NB4 (cell line): Measurements from ENCODE around the gene PTGFRN.

Experiments used
- CTCF ChIP-seq: IDR thresholded peaks from one replicate; pipeline ENCODE4 v1.5.1; 2012; ENCODE audit warnings: low read depth, low read length
- MAX ChIP-seq: IDR thresholded peaks from 2 replicates; pipeline ENCODE4 v1.6.1; 2011; ENCODE audit warnings: low read depth, low read length
- POLR2A ChIP-seq: IDR thresholded peaks from 2 replicates; pipeline ENCODE4 v1.6.1; 2011; ENCODE audit warnings: mild to moderate bottlenecking; ENCODE audit not compliant: insufficient read length; ENCODE audit errors: extremely low read depth

GRCh38 chr1:116889380-116889779, 20.3 kb upstream of the PTGFRN start:
- no peak for TF ChIP-seq CTCF
- TF ChIP-seq POLR2A, result no peak
- no peak for TF ChIP-seq MAX
